ENCODE measurements around the gene BTBD8. TPM values are rescaled to one million over a fixed set of nuclear protein-coding genes. Genes with fewer than 3 reads are reported as not detected.
"Not testable (repeated sequence)": the region's sequence is repeated elsewhere in the genome, so short reads cannot be mapped to it uniquely, and the experiment has no call there.

The BTBD8 gene
- polyA plus RNA-seq, 1 of the 3 experiments (the other 2 are of a cell fraction): 0.62 TPM

- 59% methylated on average over 2 of the region's 2 CpGs for WGBS (ENCODE audit: low lambda C conversion rate)
- Histone ChIP-seq H3F3A (replicated peaks; ENCODE audit: insufficient read depth) (no peaks in the 10 kb centered on the region), H3K79me2 (ENCODE audit: insufficient read depth) (no peaks in the 10 kb centered on the region), H3K9me2 (no peaks in the 10 kb centered on the region), H3K4me3 (ENCODE audit: low read depth in 2 of 2, low read length in 1 of 2) (no peak overlapping the region), H2AFZ (ENCODE audit: low read depth) (no peak overlapping the region), H3K4me1 (ENCODE audit: control insufficient read depth in 1 of 2, insufficient read depth in 2 of 2, low read depth in 1 of 2, low read length in 1 of 2) (no peaks in the 10 kb centered on the region), H3K27ac (ENCODE audit: low read depth in 2 of 2, low read length in 1 of 2) (no peak overlapping the region), H3K27me3 (ENCODE audit: insufficient read depth) (no peaks in the 10 kb centered on the region), H3K4me2 (no peak overlapping the region), H3K9me3 (no peaks in the 10 kb centered on the region), H4K20me1 (ENCODE audit: insufficient read depth) (no peaks in the 10 kb centered on the region), H3K36me3 (replicated peaks in 1 of 2; ENCODE audit: control insufficient read depth in 1 of 2, insufficient read depth in 2 of 2, low read length in 1 of 2) (no peaks in the 10 kb centered on the region), H3K9ac (no peak overlapping the region)
- ChIA-PET POLR2A (no interaction called here), CTCF (no interaction called here)
- DNase-seq: no peak
- TF ChIP-seq RFX5 (IDR thresholded peaks at IDR 0.05; ENCODE audit: low read length): no peak
- no peak for TF ChIP-seq GABPA (IDR thresholded peaks at IDR 0.05; ENCODE audit: low read depth)
- TF ChIP-seq REST (IDR thresholded peaks at IDR 0.05; ENCODE audit: low read depth, low read length): no peak
- no peak for TF ChIP-seq ELF1 (IDR thresholded peaks at IDR 0.05)
- no peak for TF ChIP-seq RAD21 (IDR thresholded peaks at IDR 0.05; ENCODE audit: low read length)
- no peak for TF ChIP-seq NFIC (IDR thresholded peaks at IDR 0.05; ENCODE audit: borderline replicate concordance)
- no peak for TF ChIP-seq MEF2A (IDR thresholded peaks at IDR 0.05; ENCODE audit: borderline replicate concordance, low read depth)
- no peak for TF ChIP-seq SIN3A (IDR thresholded peaks at IDR 0.05; ENCODE audit: borderline replicate concordance, low read depth, low read length)
- no peak for TF ChIP-seq MXI1 (IDR thresholded peaks at IDR 0.05; ENCODE audit: low read depth, low read length)
- no peak for TF ChIP-seq CTCF (IDR thresholded peaks at IDR 0.05)
- no peak for TF ChIP-seq EZH2phosphoT487 (IDR thresholded peaks at IDR 0.05; ENCODE audit: borderline replicate concordance, low read depth)
- no peak for TF ChIP-seq PBX3 (IDR thresholded peaks at IDR 0.05)
- no peak for TF ChIP-seq RXRA (IDR thresholded peaks at IDR 0.05; ENCODE audit: borderline replicate concordance, low read depth)
- no peak for TF ChIP-seq GATA2 (CRISPR knock-in tag; IDR thresholded peaks at IDR 0.05)
- no peak for TF ChIP-seq TAF1 (IDR thresholded peaks at IDR 0.05; ENCODE audit: borderline replicate concordance, low read depth, low read length)
- TF ChIP-seq YY1 (IDR thresholded peaks at IDR 0.05; ENCODE audit: low read depth): no peak
These were observed 9.3 kb upstream of the BTBD8 start for GRCh38 chr1:92070892-92071291.

GRCh38 chr1:92074446-92074845 lies 5.7 kb upstream of the BTBD8 start:
- H3K4me1 ChIP-seq (ENCODE audit: control insufficient read depth in 1 of 2, insufficient read depth in 2 of 2, low read depth in 1 of 2, low read length in 1 of 2); H3K9ac ChIP-seq; H3K9me2 ChIP-seq; H2AFZ ChIP-seq (ENCODE audit: low read depth); H3K4me2 ChIP-seq; H3K79me2 ChIP-seq (ENCODE audit: insufficient read depth); DNase-seq; H3F3A ChIP-seq (replicated peaks; ENCODE audit: insufficient read depth); CTCF ChIA-PET; H3K27me3 ChIP-seq (ENCODE audit: insufficient read depth); H3K9me3 ChIP-seq; H3K36me3 ChIP-seq (replicated peaks in 1 of 2; ENCODE audit: control insufficient read depth in 1 of 2, insufficient read depth in 2 of 2, low read length in 1 of 2); H3K4me3 ChIP-seq (ENCODE audit: low read depth in 2 of 2, low read length in 1 of 2); H3K27ac ChIP-seq (ENCODE audit: low read depth in 2 of 2, low read length in 1 of 2); POLR2A ChIA-PET; H4K20me1 ChIP-seq (ENCODE audit: insufficient read depth): not testable (repeated sequence)

Data from SK-N-SH (cell line).